HG03378 (cell line): Measurements from ENCODE around the gene PTOV1.
A peak's percentile ranks its signal among the peaks of the same experiment; 100 is the strongest.

Experiments used
- ATAC-seq: cut with Tn5 transposase; IDR thresholded peaks from one replicate; pipeline ENCODE4 v1.9.1; 2021; ENCODE audit warnings: mild to moderate bottlenecking, moderate library complexity; ENCODE audit not compliant: unreplicated experiment

The PTOV1 gene

DNA sequence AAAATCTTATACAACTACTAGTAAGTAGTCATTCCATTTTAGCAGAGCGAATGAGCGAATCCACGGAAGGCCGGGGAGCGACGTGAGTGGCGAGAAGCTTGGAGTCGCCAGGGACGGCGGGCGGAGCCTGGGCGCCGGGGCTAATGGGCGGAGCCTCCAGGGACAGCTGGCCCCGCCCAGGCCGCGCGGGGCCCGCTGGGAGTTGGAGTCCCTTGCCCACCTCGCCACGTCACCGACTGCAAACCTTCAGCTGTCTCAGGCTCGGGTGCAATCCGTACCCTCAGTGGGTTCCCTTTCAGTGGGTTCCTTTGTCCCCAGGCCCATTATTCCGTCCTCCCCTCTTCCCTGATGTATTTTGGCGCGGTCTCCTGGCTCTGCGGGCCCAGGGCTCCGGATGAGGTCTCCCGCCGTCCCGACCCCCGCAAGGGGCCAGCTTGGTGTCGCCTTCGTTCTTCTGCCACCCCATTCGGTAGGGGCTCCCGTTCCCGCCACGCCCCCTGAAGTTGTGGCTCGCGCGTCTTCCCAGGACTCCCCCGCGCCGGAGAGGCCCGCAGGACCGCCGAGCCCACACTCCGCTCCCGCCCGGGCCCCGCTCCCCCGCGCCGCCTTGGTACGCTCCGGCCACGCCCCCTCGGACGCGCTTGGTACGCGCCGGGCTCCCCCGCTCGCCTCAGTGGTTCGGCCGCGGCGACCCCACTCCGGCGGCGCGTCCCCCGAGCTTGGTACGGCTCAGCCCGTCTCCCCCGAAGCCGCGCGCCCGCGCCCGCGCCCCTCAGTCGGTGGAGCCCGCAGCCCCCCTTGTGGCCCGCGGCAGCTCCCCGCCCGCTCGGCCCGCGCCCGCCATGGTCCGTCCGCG is at the start of gene PTOV1:
PTOV1 (plus strand) TSS at position 673 of the 856 bp plus-strand sequence.
- peak; percentile 44 for ATAC-seq

DNA sequence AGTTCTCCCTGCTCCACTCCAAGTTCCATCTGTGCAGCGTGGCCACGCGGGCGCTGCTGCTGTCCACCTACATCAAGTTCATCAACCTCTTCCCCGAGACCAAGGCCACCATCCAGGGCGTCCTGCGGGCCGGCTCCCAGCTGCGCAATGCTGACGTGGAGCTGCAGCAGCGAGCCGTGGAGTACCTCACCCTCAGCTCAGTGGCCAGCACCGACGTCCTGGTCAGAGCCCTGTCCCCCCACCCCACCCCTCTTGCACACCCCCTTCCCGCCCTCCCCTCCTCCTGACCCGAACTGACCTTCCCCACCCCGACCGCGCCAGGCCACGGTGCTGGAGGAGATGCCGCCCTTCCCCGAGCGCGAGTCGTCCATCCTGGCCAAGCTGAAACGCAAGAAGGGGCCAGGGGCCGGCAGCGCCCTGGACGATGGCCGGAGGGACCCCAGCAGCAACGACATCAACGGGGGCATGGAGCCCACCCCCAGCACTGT is 49.5 kb upstream of the PTOV1 start:
- no peak for ATAC-seq

DNA sequence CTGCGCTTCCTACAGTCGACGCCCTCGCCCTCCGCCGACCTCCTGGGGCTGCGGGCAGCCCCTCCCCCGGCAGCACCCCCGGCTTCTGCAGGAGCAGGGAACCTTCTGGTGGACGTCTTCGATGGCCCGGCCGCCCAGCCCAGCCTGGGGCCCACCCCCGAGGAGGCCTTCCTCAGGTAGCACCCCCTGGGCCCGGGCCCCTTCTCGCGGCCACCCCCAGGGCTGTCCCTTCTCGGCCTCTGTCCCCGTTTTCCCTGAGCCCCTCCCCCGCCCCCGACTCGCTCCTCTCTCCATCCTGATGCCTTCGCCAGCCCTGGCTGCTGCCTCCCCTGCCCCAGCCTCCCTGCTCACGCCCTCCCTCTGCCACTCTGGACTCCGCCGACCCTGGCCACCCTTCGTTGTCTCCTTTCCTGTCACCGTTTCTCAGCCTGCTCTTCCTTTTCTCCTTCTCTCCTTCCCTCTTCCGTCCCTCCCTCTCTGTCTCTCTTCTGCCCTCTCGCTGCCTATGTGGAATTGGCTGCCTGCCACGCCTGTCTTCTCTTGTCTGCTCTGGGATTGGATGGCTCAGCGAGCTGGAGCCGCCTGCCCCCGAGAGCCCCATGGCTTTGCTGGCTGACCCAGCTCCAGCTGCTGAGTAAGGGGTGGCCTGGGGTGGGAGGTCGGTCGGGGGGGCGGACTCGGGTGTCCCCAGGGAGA is 48.8 kb upstream of the PTOV1 start:
- ATAC-seq: no peak

DNA sequence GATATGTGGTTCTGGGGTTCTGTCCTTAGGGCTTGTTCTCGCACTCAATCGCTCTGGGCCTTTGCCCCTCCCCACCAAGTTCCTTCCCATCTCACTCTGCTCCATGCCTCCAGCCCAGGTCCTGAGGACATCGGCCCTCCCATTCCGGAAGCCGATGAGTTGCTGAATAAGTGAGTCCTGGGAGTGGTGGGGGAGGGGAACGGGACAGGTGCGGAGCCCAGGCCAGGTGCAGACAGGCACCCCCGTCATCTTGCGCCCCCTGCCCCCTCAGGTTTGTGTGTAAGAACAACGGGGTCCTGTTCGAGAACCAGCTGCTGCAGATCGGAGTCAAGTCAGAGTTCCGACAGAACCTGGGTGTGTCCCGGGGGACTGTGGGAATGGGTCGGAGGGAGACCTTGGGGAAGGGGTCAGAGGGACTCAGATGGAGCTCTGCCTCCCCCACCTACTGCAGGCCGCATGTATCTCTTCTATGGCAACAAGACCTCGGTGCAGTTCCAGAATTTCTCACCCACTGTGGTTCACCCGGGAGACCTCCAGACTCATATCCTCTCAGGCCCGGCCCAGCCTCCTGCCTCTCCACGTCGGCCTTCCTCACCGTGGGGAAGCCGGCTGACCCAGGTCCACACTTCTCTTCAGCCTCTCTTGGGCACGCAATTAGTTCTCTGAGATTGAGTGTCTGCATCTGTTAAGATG is 48.0 kb upstream of the PTOV1 start:
- no peak for ATAC-seq

- ATAC-seq: no peak
Measured at GRCh38 chr19:49803529-49803856, 47.5 kb upstream of the PTOV1 start.

DNA sequence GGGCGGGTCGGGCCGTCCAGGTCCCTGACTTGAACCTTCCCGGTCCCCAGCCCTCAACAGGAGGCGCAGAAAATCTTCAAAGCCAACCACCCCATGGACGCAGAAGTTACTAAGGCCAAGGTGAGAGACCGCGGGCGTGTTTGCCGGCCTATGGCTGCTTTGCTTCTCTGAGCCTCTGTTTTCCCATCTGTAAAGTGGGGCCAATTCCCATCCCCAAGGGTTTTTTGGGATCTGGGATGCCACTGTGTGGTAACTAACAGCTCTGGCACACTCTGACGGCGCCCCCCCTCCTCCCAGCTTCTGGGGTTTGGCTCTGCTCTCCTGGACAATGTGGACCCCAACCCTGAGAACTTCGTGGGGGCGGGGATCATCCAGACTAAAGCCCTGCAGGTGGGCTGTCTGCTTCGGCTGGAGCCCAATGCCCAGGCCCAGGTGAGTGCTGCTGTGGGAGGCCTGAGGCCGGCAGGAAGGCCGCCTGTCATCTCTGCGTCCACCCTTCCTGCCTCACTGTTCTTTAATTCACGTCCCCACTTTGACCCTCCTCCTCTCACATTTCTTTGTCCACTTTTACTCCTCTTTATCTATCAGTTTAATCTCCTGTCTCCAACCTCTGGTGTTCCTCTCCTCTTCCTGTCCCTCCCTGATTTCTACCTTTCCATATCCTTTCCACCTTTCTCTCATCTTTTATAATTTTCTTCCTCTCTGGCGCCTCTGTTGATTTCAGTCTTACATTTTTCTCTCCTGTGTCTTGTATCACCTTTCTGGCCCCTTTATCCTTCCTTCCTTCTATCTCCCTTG is 44.9 kb upstream of the PTOV1 start:
- no peak for ATAC-seq

DNA sequence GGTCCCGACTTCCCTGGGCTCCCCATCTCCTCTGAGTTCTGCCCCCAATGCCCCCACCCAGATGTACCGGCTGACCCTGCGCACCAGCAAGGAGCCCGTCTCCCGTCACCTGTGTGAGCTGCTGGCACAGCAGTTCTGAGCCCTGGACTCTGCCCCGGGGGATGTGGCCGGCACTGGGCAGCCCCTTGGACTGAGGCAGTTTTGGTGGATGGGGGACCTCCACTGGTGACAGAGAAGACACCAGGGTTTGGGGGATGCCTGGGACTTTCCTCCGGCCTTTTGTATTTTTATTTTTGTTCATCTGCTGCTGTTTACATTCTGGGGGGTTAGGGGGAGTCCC is 44.4 kb upstream of the PTOV1 start:
- no peak for ATAC-seq

DNA sequence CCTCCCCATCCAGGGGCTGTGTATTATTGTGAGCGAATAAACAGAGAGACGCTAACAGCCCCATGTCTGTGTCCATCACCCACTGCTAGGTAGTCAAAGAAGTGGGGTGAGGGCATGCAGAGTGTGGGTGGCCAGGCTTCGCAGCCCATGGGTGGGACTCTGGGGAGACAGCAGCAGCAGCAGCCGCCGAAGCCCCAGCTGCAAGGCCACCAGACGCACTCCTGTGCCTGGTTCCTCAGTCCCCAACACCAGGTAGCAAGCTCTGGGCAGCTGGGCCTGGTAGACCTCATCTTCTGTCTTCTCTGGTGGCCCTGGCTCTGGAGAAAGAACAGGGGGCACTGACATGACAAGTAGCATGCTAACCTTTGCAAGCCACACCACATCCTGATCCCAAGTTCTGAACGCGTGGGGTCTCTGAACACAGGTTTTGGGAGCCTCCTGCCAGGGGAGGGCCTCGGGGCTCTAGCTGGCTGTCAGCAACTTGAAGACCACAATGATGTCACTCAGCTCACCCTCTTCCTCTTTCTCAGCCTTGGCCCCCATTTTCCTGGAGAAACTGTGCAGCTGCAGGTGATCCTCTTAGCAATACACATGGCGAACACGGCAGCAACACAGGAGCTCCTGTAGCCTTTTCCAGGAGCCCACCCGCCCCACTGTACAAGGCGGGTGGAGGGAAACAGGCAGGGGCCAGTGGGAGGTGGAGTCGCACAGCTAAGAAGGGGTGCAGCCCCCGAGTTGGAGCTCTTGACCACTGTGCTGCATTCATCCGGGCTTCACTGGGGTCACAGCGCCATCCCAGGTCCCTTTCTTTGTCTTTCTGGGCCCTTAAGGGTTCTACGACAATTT is 43.7 kb upstream of the PTOV1 start:
- ATAC-seq: no peak

DNA sequence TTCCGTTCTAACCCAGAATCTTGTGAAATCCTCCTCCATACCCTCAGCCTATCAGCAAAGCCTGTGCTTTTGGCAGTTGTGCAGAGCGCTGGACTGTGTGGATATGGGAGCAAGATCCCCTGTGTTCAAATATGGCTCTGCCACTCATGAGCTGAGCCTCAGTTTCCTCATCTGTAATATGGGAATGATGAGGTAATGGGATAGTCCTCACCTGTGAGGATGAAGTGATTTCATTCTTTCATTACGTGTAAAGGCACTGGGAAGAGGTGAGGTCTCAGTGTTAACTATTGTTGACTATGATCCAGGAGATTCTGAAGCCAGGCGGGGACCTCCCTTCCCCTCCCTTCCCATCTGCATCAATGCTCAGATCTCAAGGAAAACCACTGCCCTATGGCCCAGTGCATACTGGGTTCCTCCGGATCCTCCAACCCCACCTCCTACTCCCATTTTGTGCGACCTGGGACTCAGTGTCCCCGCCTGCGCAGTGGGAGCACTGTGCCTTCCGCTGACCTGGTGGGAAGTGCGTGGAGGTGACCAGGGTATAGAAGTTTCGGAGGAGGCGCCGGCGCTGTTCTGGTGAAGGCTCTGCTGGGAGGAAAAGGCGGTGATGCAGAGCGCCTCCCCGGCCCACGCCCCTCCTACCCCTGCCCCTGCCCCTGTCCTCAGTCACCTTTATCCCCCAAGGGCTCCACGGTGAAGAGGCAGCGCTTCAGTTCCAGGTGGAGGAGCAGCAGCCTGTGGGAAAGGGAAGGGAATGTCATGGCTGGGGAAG is 42.9 kb upstream of the PTOV1 start:
- ATAC-seq: no peak

DNA sequence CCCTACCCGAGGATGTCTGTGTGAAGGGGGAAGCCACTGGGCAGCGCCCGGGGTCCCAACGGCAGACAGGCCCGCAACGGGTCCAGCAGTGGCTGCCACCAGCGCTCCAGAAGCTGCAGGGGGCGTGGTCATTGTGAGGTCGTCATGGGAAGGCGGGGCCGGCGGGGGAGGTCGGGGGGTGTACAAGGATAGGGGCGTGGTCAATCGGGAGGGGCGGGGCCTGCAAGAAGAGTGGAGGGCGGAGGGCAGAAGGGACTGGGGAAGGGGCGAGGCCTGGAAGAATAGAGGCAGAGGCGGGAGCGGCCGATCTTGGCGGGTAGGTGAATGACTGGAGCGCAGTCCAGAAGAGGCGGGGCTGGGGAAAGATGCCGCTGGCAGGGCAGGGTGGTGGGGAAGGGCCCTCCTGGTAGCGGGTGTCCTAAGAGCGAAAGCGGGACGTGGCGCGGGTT is 42.2 kb upstream of the PTOV1 start:
- no peak for ATAC-seq

- no peak for ATAC-seq
Measured at GRCh38 chr19:49809160-49809940, 41.6 kb upstream of the PTOV1 start.

DNA sequence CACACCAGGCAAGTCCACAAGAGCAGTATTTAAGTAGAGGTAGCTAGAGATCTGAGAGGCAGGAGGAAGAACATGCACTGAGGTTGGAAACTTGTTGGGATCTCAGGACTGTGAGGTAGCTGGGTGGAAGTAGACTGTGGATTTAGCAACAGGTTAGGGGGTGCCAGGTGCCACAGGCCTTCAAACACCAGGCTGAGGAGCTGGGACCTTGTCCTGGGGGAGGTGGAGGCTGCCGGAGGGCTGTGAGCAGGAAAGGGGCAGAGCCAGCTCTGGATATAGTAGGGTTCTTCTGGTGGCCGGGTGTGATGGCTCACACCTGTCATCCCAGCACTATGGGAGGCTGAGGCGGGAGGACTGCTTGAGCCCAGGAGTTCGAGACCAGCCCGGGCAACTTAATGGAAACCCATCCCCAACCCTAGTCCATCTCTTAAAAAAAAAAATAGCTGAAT is 41.0 kb upstream of the PTOV1 start:
- no peak for ATAC-seq

DNA sequence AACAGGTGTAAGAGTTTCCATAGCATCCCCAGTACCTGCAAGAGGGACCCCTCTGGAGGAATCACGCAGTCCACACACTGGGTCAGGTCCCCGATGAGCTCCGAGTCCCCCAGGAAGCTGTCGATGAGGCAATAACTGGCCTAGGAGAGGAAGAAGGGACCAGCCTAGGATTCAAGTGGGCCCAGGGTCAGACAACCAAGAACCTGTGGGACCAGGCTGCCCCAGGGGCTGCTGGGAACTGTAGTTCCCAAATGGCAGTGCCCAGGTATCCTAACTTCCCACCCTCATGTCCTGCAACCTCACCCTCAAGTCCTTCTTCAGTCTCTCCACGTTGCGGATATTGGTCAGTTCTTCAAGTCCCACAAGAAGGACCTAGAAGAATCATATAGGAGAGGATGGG is 39.6 kb upstream of the PTOV1 start:
- no peak for ATAC-seq

- no peak for ATAC-seq
Measured at GRCh38 chr19:49812452-49812996, 38.4 kb upstream of the PTOV1 start.

- ATAC-seq: peak; percentile 60
Measured at GRCh38 chr19:49812997-49813861, 37.7 kb upstream of the PTOV1 start, which contains the start of gene FUZ. FUZ (minus strand) TSS chr19:49813292; CDS start chr19:49813106, 186 bp downstream.

DNA sequence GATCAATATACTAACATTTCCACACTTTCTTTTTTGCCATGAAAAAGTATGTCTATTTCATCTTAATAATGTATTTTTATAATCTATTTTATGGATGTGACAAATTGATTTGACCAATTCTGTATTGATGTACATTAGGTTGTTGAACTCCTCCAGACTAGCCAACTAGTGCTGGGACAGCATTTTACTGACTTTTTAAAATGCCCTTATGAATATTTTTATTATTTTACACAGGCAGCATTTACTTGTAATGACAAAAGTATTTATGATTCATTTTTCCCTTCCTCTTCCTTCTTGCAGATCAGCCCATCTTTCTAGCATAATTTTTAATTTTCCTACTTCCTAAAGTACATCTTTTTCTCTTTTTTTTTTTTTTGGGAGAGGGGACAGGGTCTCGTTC is 36.9 kb upstream of the PTOV1 start:
- ATAC-seq: no peak

DNA sequence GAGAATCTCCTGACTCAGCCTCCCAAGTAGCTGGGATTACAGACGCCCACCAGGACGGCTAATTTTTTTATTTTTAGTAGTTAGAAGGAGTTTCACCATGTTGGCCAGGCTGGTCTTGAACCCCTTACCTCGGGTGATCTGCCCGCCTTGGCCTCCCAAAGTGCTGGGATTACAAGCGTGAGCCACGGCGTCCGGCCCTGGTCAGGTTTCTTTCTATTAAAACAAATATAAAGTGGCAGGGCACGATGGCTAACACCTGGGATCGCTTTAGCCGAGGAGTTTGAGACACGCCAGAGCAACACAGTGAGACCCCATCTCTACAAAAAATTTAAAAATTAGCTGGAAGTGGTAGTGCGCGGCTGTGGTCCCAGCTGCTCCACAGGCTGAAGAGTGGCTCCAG is 34.4 kb upstream of the PTOV1 start:
- no peak for ATAC-seq
